Measurements from ENCODE around the gene TMOD1.

Gene TMOD1

GRCh38 chr9:97529363-97530076, 28.1 kb downstream of the TMOD1 start:
- H3K27me3 Mint-ChIP-seq (ENCODE audit: low read depth): peaks cover 12% of the 10 kb centered on the region
- H3K4me3 Mint-ChIP-seq: no peak overlapping the region

GRCh38 chr9:97531888-97532376, 30.5 kb downstream of the TMOD1 start:
- no peaks in the 10 kb centered on the region for H3K9me3 Mint-ChIP-seq
- peaks cover 47% of the 10 kb centered on the region for H3K4me1 Mint-ChIP-seq
- peaks cover 13% of the 10 kb centered on the region for H3K27me3 Mint-ChIP-seq (ENCODE audit: low read depth)
- no peaks in the 10 kb centered on the region for H3K36me3 Mint-ChIP-seq (ENCODE audit: low read depth)
- H3K27ac Mint-ChIP-seq: no peak overlapping the region
- TF ChIP-seq CTCF (IDR thresholded peaks at IDR 0.05; ENCODE audit: unreplicated experiment in 3 of 3): no peak
- no peak overlapping the region for H3K4me3 Mint-ChIP-seq

More at GRCh38 chr9:97529363-97530076, 28.1 kb downstream of the TMOD1 start:
- peaks cover 36% of the 10 kb centered on the region for H3K4me1 Mint-ChIP-seq
- no peaks in the 10 kb centered on the region for H3K36me3 Mint-ChIP-seq (ENCODE audit: low read depth)
- H3K9me3 Mint-ChIP-seq: no peaks in the 10 kb centered on the region
- no peak for TF ChIP-seq CTCF (IDR thresholded peaks at IDR 0.05; ENCODE audit: unreplicated experiment in 3 of 3)
- no peak overlapping the region for H3K27ac Mint-ChIP-seq

- Mint-ChIP-seq H3K4me1 (peaks cover 33% of the 10 kb centered on the region), H3K9me3 (no peaks in the 10 kb centered on the region), H3K27ac (no peak overlapping the region), H3K36me3 (ENCODE audit: low read depth) (no peaks in the 10 kb centered on the region), H3K4me3 (no peak overlapping the region), H3K27me3 (ENCODE audit: low read depth) (peaks cover 5% of the 10 kb centered on the region)
- no peak for TF ChIP-seq CTCF (IDR thresholded peaks at IDR 0.05; ENCODE audit: unreplicated experiment in 3 of 3)
These were observed 32.7 kb downstream of the TMOD1 start for GRCh38 chr9:97534185-97534584.

GRCh38 chr9:97534961-97535594, 33.6 kb downstream of the TMOD1 start:
- Mint-ChIP-seq H3K27me3 (ENCODE audit: low read depth) (peaks cover 5% of the 10 kb centered on the region), H3K36me3 (ENCODE audit: low read depth) (no peaks in the 10 kb centered on the region), H3K4me1 (peaks cover 25% of the 10 kb centered on the region), H3K9me3 (no peaks in the 10 kb centered on the region), H3K4me3 (no peak overlapping the region), H3K27ac (no peak overlapping the region)
- no peak for TF ChIP-seq CTCF (IDR thresholded peaks at IDR 0.05; ENCODE audit: unreplicated experiment in 3 of 3)

GRCh38 chr9:97535771-97536170, 34.3 kb downstream of the TMOD1 start:
- Mint-ChIP-seq H3K9me3 (no peaks in the 10 kb centered on the region), H3K27ac (no peak overlapping the region), H3K4me1 (peaks cover 25% of the 10 kb centered on the region), H3K36me3 (ENCODE audit: low read depth) (no peaks in the 10 kb centered on the region), H3K27me3 (ENCODE audit: low read depth) (peaks cover 5% of the 10 kb centered on the region), H3K4me3 (no peak overlapping the region)
- TF ChIP-seq CTCF (IDR thresholded peaks at IDR 0.05; ENCODE audit: unreplicated experiment in 3 of 3): no peak

Data from nephron (organoid).